ENCODE data around the gene TRIM47.

The TRIM47 gene

GRCh38 chr17:75845058-75845711 lies 33.2 kb downstream of the TRIM47 start:
- DNase-seq (ENCODE audit: insufficient read length, low spot score) (no peak), FAIRE-seq (no peak)

GRCh38 chr17:75844530-75845057 lies 33.8 kb downstream of the TRIM47 start:
- no peak for TF ChIP-seq CTCF (IDR thresholded peaks at IDR 0.05; ENCODE audit: insufficient read depth, missing control alignments)
- FAIRE-seq = no peak
- DNase-seq (ENCODE audit: insufficient read length, low spot score) = no peak

More at GRCh38 chr17:75845058-75845711, 33.2 kb downstream of the TRIM47 start:
- peak; percentile 51 for TF ChIP-seq CTCF (IDR thresholded peaks at IDR 0.05; ENCODE audit: insufficient read depth, missing control alignments)

- FAIRE-seq (no peak), DNase-seq (ENCODE audit: insufficient read length, low spot score) (no peak)
- TF ChIP-seq CTCF (IDR thresholded peaks at IDR 0.05; ENCODE audit: insufficient read depth, missing control alignments) = no peak
These were observed 34.5 kb downstream of the TRIM47 start, which contains the start of gene UNC13D for GRCh38 chr17:75843577-75844529. Gene UNC13D, minus strand, starts transcription at chr17:75844404. Its CDS starts 67 bp downstream, at chr17:75844337.

GRCh38 chr17:75842963-75843576 lies 35.3 kb downstream of the TRIM47 start:
- FAIRE-seq (no peak), DNase-seq (ENCODE audit: insufficient read length, low spot score) (no peak)
- no peak for TF ChIP-seq CTCF (IDR thresholded peaks at IDR 0.05; ENCODE audit: insufficient read depth, missing control alignments)

- no peak for DNase-seq (ENCODE audit: insufficient read length, low spot score)
- no peak for TF ChIP-seq CTCF (IDR thresholded peaks at IDR 0.05; ENCODE audit: insufficient read depth, missing control alignments)
- FAIRE-seq = no peak
These were observed 36.0 kb downstream of the TRIM47 start for GRCh38 chr17:75842411-75842810.

- FAIRE-seq = no peak
- no peak for TF ChIP-seq CTCF (IDR thresholded peaks at IDR 0.05; ENCODE audit: insufficient read depth, missing control alignments)
- DNase-seq (ENCODE audit: insufficient read length, low spot score) = no peak
These were observed 37.6 kb downstream of the TRIM47 start for GRCh38 chr17:75840799-75841164.

Data from D721Med (cell line).